Fibroblast of lung (primary cell): ENCODE results near the gene ALKBH2.

Experiments used
- CTCF ChIP-seq, 2 donors: IDR thresholded peaks in 1 of 2; conservative IDR thresholded peaks in 1 of 2; 1 replicate in 1 of 2; 2 replicates in 1 of 2; pipeline ENCODE4 v1.5.1; 2011 to 2012; ENCODE audit warnings: low read length in 2 of 2, control low read depth in 1 of 2, inconsistent platforms in 1 of 2, low read depth in 1 of 2, mild to moderate bottlenecking in 1 of 2
- EZH2 ChIP-seq: IDR thresholded peaks from 2 replicates; pipeline ENCODE4 v1.5.1; 2012; ENCODE audit warnings: low read length, control low read depth, mild to moderate bottlenecking; ENCODE audit errors: missing control alignments

GRCh38 chr12:109065154-109065852, 28.0 kb downstream of the ALKBH2 start:
- no peak for TF ChIP-seq EZH2
- no peak for TF ChIP-seq CTCF (conservative IDR thresholded peaks at IDR 0.05 in 1 of 2, IDR thresholded peaks at IDR 0.05 in 1 of 2; ENCODE audit: low read depth in 1 of 2, low read length in 2 of 2)
